ENCODE data around the gene FAM114A1.

Gene FAM114A1

DNA sequence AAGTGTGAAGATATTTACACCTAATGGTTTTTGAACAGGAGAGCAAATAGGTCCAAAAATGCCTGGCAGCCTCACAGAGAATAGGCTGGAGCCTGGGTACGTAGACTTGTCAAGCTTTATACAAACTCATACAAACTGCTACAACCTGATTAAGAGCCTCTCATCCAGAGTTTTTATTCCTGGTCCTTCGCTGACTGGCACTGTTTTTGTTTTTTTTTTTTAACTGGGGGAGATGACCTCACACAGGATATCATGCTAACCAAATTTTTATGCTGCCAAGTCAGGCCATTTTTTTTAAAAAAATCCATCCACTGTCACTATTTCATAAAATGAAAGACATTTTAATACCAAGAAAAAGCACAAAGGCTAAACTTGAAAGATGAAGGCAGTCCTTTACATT, 1.9 kb downstream of the FAM114A1 start:
- H3K4me2 ChIP-seq (ENCODE audit: low read depth, low read length, poor library complexity, severe bottlenecking): no peak overlapping the region
- no peaks in the 10 kb centered on the region for H3K79me2 ChIP-seq (ENCODE audit: insufficient read depth, low read length)
- H3K36me3 ChIP-seq (ENCODE audit: insufficient read depth, low read length): no peaks in the 10 kb centered on the region
- H3K4me3 ChIP-seq (ENCODE audit: low read length, poor library complexity, severe bottlenecking): no peak overlapping the region
- no peaks in the 10 kb centered on the region for H3K27me3 ChIP-seq (ENCODE audit: insufficient read depth, low read length, poor library complexity, severe bottlenecking)
- no peaks in the 10 kb centered on the region for H4K20me1 ChIP-seq (ENCODE audit: insufficient read depth, low read length, poor library complexity, severe bottlenecking)
- no peaks in the 10 kb centered on the region for H3K9me3 ChIP-seq (ENCODE audit: insufficient read depth, low read depth, low read length)
- H3K9me2 ChIP-seq (replicated peaks; ENCODE audit: low read depth, low read length): no peaks in the 10 kb centered on the region
- TF ChIP-seq, protein P1, sequence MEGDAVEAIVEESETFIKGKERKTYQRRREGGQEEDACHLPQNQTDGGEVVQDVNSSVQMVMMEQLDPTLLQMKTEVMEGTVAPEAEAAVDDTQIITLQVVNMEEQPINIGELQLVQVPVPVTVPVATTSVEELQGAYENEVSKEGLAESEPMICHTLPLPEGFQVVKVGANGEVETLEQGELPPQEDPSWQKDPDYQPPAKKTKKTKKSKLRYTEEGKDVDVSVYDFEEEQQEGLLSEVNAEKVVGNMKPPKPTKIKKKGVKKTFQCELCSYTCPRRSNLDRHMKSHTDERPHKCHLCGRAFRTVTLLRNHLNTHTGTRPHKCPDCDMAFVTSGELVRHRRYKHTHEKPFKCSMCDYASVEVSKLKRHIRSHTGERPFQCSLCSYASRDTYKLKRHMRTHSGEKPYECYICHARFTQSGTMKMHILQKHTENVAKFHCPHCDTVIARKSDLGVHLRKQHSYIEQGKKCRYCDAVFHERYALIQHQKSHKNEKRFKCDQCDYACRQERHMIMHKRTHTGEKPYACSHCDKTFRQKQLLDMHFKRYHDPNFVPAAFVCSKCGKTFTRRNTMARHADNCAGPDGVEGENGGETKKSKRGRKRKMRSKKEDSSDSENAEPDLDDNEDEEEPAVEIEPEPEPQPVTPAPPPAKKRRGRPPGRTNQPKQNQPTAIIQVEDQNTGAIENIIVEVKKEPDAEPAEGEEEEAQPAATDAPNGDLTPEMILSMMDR (conservative IDR thresholded peaks at IDR 0.05; ENCODE audit: low read length): no peak
- TF ChIP-seq EZH2phosphoT487 (IDR thresholded peaks at IDR 0.05; ENCODE audit: borderline replicate concordance): no peak
- H3F3A ChIP-seq (ENCODE audit: low read depth): no peaks in the 10 kb centered on the region
- no peak overlapping the region for H2AFZ ChIP-seq (ENCODE audit: low read length)
- H3K4me1 ChIP-seq (ENCODE audit: insufficient read depth, low read length, poor library complexity, severe bottlenecking): no peaks in the 10 kb centered on the region
- H3K9ac ChIP-seq (ENCODE audit: low read depth, low read length, poor library complexity, severe bottlenecking): no peak overlapping the region

DNA sequence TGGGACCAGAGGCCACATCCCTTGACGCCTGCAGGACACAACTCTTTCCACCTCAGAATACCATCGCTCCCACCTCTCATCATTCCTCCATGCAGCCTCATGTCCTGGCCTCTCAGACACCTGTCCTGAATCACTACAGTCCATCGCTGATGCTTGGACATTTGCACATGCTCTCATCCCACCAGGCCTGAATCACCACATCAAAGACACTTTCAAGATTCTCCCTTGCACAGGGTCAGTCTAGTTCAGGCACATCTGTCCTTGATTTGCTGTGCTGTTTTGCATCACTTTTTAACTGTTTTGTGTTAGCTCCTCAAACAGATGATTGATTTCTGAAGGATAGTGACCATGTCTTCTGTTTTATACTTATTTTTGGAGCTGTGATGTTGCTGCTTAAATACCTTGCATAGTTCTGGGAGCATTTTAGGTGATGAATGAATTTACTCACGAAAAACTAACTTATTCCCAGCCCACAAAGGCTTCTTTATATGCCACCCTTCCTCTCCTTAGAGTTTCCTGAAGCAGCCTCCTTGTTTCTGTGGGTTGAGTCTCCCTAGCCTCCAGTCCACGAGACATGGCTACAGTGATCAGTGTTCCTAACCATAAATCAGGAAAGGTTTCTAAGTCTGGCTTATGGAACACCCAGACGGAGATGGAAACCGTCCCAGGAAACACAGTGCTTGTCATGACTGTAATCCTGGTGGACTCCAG, 2.6 kb downstream of the FAM114A1 start:
- no peaks in the 10 kb centered on the region for H3K9me2 ChIP-seq (replicated peaks; ENCODE audit: low read depth, low read length)
- no peak overlapping the region for H3K9ac ChIP-seq (ENCODE audit: low read depth, low read length, poor library complexity, severe bottlenecking)
- no peaks in the 10 kb centered on the region for H3K36me3 ChIP-seq (ENCODE audit: insufficient read depth, low read length)
- no peaks in the 10 kb centered on the region for H3K9me3 ChIP-seq (ENCODE audit: insufficient read depth, low read depth, low read length)
- H3K4me2 ChIP-seq (ENCODE audit: low read depth, low read length, poor library complexity, severe bottlenecking): no peak overlapping the region
- H3K79me2 ChIP-seq (ENCODE audit: insufficient read depth, low read length): no peaks in the 10 kb centered on the region
- H3K27me3 ChIP-seq (ENCODE audit: insufficient read depth, low read length, poor library complexity, severe bottlenecking): no peaks in the 10 kb centered on the region
- H3F3A ChIP-seq (ENCODE audit: low read depth): no peaks in the 10 kb centered on the region
- H3K4me3 ChIP-seq (ENCODE audit: low read length, poor library complexity, severe bottlenecking): no peak overlapping the region
- no peak for TF ChIP-seq EZH2phosphoT487 (IDR thresholded peaks at IDR 0.05; ENCODE audit: borderline replicate concordance)
- TF ChIP-seq, protein P1 (conservative IDR thresholded peaks at IDR 0.05; ENCODE audit: low read length): no peak
- no peaks in the 10 kb centered on the region for H4K20me1 ChIP-seq (ENCODE audit: insufficient read depth, low read length, poor library complexity, severe bottlenecking)
- no peaks in the 10 kb centered on the region for H3K4me1 ChIP-seq (ENCODE audit: insufficient read depth, low read length, poor library complexity, severe bottlenecking)
- no peak overlapping the region for H2AFZ ChIP-seq (ENCODE audit: low read length)

DNA sequence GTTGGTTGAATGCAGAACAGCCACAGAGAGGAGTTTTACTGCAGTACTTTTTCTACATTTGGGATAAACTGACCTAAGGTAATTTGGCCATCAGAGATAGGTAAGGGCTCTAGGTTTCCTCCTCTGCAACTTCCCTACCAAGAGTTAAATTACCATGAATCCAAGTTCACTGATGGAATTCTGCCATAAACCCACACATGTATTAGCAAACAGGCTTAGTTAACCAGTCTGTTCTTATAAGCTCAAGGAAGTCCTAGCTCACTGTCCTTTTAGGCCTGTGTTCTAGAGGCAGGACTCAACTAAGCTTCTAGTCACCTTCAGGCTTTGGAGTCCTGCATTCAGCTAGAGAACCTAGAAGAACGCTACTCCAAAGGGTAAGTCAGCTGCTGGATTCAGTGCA, 4.0 kb downstream of the FAM114A1 start:
- Histone ChIP-seq H3K9ac (ENCODE audit: low read depth, low read length, poor library complexity, severe bottlenecking) (no peak overlapping the region), H3K4me1 (ENCODE audit: insufficient read depth, low read length, poor library complexity, severe bottlenecking) (no peaks in the 10 kb centered on the region), H3K9me3 (ENCODE audit: insufficient read depth, low read depth, low read length) (no peaks in the 10 kb centered on the region), H4K20me1 (ENCODE audit: insufficient read depth, low read length, poor library complexity, severe bottlenecking) (no peaks in the 10 kb centered on the region), H3K4me3 (ENCODE audit: low read length, poor library complexity, severe bottlenecking) (no peak overlapping the region), H2AFZ (ENCODE audit: low read length) (no peak overlapping the region), H3F3A (ENCODE audit: low read depth) (no peaks in the 10 kb centered on the region), H3K36me3 (ENCODE audit: insufficient read depth, low read length) (no peaks in the 10 kb centered on the region), H3K4me2 (ENCODE audit: low read depth, low read length, poor library complexity, severe bottlenecking) (no peak overlapping the region), H3K27me3 (ENCODE audit: insufficient read depth, low read length, poor library complexity, severe bottlenecking) (no peaks in the 10 kb centered on the region), H3K79me2 (ENCODE audit: insufficient read depth, low read length) (no peaks in the 10 kb centered on the region), H3K9me2 (replicated peaks; ENCODE audit: low read depth, low read length) (no peaks in the 10 kb centered on the region)
- no peak for TF ChIP-seq EZH2phosphoT487 (IDR thresholded peaks at IDR 0.05; ENCODE audit: borderline replicate concordance)
- TF ChIP-seq, protein P1 (conservative IDR thresholded peaks at IDR 0.05; ENCODE audit: low read length): no peak
